ENCODE results near the gene BGN. TPM values are rescaled to one million over a fixed set of nuclear protein-coding genes. Genes with fewer than 3 reads are reported as not detected.

The BGN gene
- total and polyA plus RNA-seq, 10 of the 15 experiments (the other 5 are each of a cell fraction or from before 2014, with no cell fraction given), result 0.06 to 0.18 (median 0.12) TPM; not detected in 7

- TF ChIP-seq ZNF274 (IDR thresholded peaks at IDR 0.05; ENCODE audit: insufficient read depth, insufficient read length) (no peak), ZZZ3 (IDR thresholded peaks at IDR 0.05; ENCODE audit: control insufficient read depth, insufficient read length, low read depth) (no peak), NR2C2 (IDR thresholded peaks at IDR 0.05; ENCODE audit: borderline replicate concordance, control insufficient read depth, insufficient read length, low read depth) (no peak), BCL11A (IDR thresholded peaks at IDR 0.05; ENCODE audit: low read depth, low read length) (no peak), ETV6 (conservative IDR thresholded peaks at IDR 0.05 in 1 of 2, IDR thresholded peaks at IDR 0.05 in 1 of 2; ENCODE audit: borderline replicate concordance in 1 of 2, low read depth in 1 of 2) (no peak), ZNF207 (IDR thresholded peaks at IDR 0.05; ENCODE audit: borderline replicate concordance) (no peak)
- TF ChIP-seq, protein P1, sequence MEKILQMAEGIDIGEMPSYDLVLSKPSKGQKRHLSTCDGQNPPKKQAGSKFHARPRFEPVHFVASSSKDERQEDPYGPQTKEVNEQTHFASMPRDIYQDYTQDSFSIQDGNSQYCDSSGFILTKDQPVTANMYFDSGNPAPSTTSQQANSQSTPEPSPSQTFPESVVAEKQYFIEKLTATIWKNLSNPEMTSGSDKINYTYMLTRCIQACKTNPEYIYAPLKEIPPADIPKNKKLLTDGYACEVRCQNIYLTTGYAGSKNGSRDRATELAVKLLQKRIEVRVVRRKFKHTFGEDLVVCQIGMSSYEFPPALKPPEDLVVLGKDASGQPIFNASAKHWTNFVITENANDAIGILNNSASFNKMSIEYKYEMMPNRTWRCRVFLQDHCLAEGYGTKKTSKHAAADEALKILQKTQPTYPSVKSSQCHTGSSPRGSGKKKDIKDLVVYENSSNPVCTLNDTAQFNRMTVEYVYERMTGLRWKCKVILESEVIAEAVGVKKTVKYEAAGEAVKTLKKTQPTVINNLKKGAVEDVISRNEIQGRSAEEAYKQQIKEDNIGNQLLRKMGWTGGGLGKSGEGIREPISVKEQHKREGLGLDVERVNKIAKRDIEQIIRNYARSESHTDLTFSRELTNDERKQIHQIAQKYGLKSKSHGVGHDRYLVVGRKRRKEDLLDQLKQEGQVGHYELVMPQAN (conservative IDR thresholded peaks at IDR 0.05), result no peak
Observed at GRCh38 chrX:153502796-153503195, 8.0 kb downstream of the BGN start (continued).

GRCh38 chrX:153504445-153505016, 9.8 kb downstream of the BGN start:
- POLR2A ChIA-PET, result no interaction called here
- no peak for DNase-seq (ENCODE audit: low read depth, low spot score)
- in situ Hi-C loops (cut with MboI) (loop anchor here (10.0 kb wide), 1 partner anchor 560 kb away; no protein-coding TSS in a partner anchor), intact Hi-C loops (cut with micrococcal nuclease; ENCODE audit: unreplicated experiment) (loop anchor here (5.0 kb wide), 1 partner anchor 472 kb away; no protein-coding TSS in a partner anchor)
- WGBS (ENCODE audit: insufficient coverage, insufficient replicate concordance, low lambda C conversion rate, missing lambda C conversion rate), result 58% methylated on average over 25 of the region's 26 CpGs
- no TSS peak for BruUV-seq (replicated peaks)
- Histone ChIP-seq H3K4me3 (no peak overlapping the region), H3K27ac (ENCODE audit: control insufficient read depth, insufficient read depth) (no peak overlapping the region), H3K9ac (ENCODE audit: control insufficient read depth, insufficient read depth, low read length) (no peak overlapping the region), H3K4me2 (ENCODE audit: control insufficient read depth, insufficient read depth) (no peak overlapping the region), H2AFZ (ENCODE audit: control insufficient read depth, low read depth, low read length) (no peak overlapping the region), H3K79me2 (ENCODE audit: control insufficient read depth, insufficient read depth, low read length) (no peaks in the 10 kb centered on the region), H3K36me3 (ENCODE audit: control insufficient read depth in 2 of 2, insufficient read depth in 2 of 2, low read length in 1 of 2) (no peaks in the 10 kb centered on the region), H3K9me3 (replicated peaks; ENCODE audit: control insufficient read depth, insufficient read depth, low read length) (no peaks in the 10 kb centered on the region; the same call in 2 of the 3 replicates), H3K27me3 (replicated peaks in 1 of 2; ENCODE audit: control insufficient read depth in 2 of 2, insufficient read depth in 2 of 2, low read length in 1 of 2) (no peaks in the 10 kb centered on the region), H4K20me1 (ENCODE audit: control insufficient read depth, insufficient read depth) (no peaks in the 10 kb centered on the region), H3K4me1 (ENCODE audit: control insufficient read depth, insufficient read depth, low read length) (no peaks in the 10 kb centered on the region)
- TF ChIP-seq TCF12 (IDR thresholded peaks at IDR 0.05; ENCODE audit: low read depth, low read length), result no peak
- CTCF ChIA-PET, result no interaction called here
- FAIRE-seq, result no peak
- SMC1A ChIA-PET (ENCODE audit: uncharacterized antibody, unreplicated experiment), result no interaction called here
- ATAC-seq, result no peak
- RAD21 ChIA-PET (ENCODE audit: unreplicated experiment), result no interaction called here

Measured in GM12878 (cell line).